A549 (cell line): ENCODE results near the gene MAGI2. TPM values are rescaled to one million over a fixed set of nuclear protein-coding genes. Genes with fewer than 3 reads are reported as not detected.

Source experiments
- ATAC-seq, 2 experiments: fragments of 200-7000 bp in 1 of 2; fragments of >200 bp in 1 of 2; cut with Nextera tagmentation in 1 of 2; cut with Tn5 transposase in 1 of 2; 3 replicates each; pipeline versions ENCODE4 v1.8.0 to v1.9.1; 2018 to 2020; ENCODE audit warnings: mild to moderate bottlenecking in 1 of 2, moderate library complexity in 1 of 2
- CTCF ChIA-PET: fragments of 300-600 bp; sonication (Branson Sonifier 250); formaldehyde crosslinking; extraction: SDS; loops from one replicate; lab custom pipeline; 2021; ENCODE audit warnings: antibody characterized with exemption, inconsistent platforms; lab: Yijun Ruan, JAX
- POLR2A ChIA-PET: fragments of 350-600 bp; formaldehyde crosslinking; extraction: SDS; loops from one replicate; lab custom pipeline; 2021; ENCODE audit warnings: antibody characterized with exemption, inconsistent platforms; lab: Yijun Ruan, JAX
- DNase-seq, 2 experiments: peaks; one replicate each; pipeline versions ENCODE4 v3.0.0 to v3.0.0-alpha.2; 2011 to 2016; ENCODE audit warnings: low read depth in 1 of 2, low spot score in 1 of 2
- FAIRE-seq: peaks from 2 replicates; lab custom pipeline; 2011; peaks lifted over from hg19 to GRCh38; lab: Jason Lieb, UNC
- H3K27ac ChIP-seq, 2 experiments: fragments of >200 bp; sonication (Bioruptor Twin); formaldehyde crosslinking; 3 replicates each; pipeline ENCODE4 v1.5.1; 2016 to 2017
- H3K4me1 ChIP-seq: fragments of >200 bp; sonication (Bioruptor Twin); formaldehyde crosslinking; 3 replicates; pipeline ENCODE4 v1.6.1; 2016
- H3K4me2 ChIP-seq: fragments of >200 bp; sonication (Bioruptor Twin); formaldehyde crosslinking; 3 replicates; pipeline ENCODE4 v1.6.1; 2016
- H3K4me3 ChIP-seq: fragments of >200 bp; sonication (Bioruptor Twin); formaldehyde crosslinking; 3 replicates; pipeline ENCODE4 v1.5.1; 2016
- H3K9me3 ChIP-seq: fragments of >200 bp; sonication (Bioruptor Twin); formaldehyde crosslinking; 3 replicates; pipeline ENCODE4 v1.6.1; 2016
- CBX2 ChIP-seq: fragments of 200-600 bp; sonication (generic); IDR thresholded peaks from 2 replicates; pipeline ENCODE4 v1.6.1; 2016; ENCODE audit warnings: low read depth, mild to moderate bottlenecking, borderline replicate concordance
- CEBPB ChIP-seq, 2 experiments: fragments of >200 bp in 1 of 2; sonication (Bioruptor Twin) in 1 of 2; formaldehyde crosslinking in 1 of 2; IDR thresholded peaks; 2 replicates each; pipeline ENCODE4 v1.6.1; 2012 to 2016
- CHD4 ChIP-seq: fragments of 200-600 bp; sonication (generic); IDR thresholded peaks from 2 replicates; pipeline ENCODE4 v1.6.1; 2016; ENCODE audit warnings: antibody characterized with exemption, mild to moderate bottlenecking, borderline replicate concordance
- EHF ChIP-seq: fragments of 250-450 bp; sonication (Bioruptor Pico); IDR thresholded peaks from 2 replicates; pipeline ENCODE4 v1.5.0; 2020; ENCODE audit warnings: mild to moderate bottlenecking
- EHMT2 ChIP-seq: fragments of 200-600 bp; sonication (generic); IDR thresholded peaks from 2 replicates; pipeline ENCODE4 v1.6.1; 2016; ENCODE audit warnings: antibody characterized with exemption, low read depth, mild to moderate bottlenecking, moderate library complexity
- ESRRA ChIP-seq: fragments of 150-350 bp; IDR thresholded peaks from 2 replicates; pipeline ENCODE4 v1.6.1; 2014; ENCODE audit warnings: mild to moderate bottlenecking, low read length, borderline replicate concordance
- FOSL2 ChIP-seq, 2 experiments: fragments of 450-650 bp in 1 of 2; fragments of >200 bp in 1 of 2; sonication (Bioruptor Twin) in 1 of 2; formaldehyde crosslinking; IDR thresholded peaks; 2 replicates each; pipeline versions ENCODE4 v1.5.0 to v1.6.1; 2016 to 2020; ENCODE audit warnings: mild to moderate bottlenecking in 1 of 2, moderate library complexity in 1 of 2
- FOXS1 ChIP-seq: fragments of 250-450 bp; sonication (Bioruptor Pico); IDR thresholded peaks from 2 replicates; pipeline ENCODE4 v1.5.0; 2020; ENCODE audit warnings: mild to moderate bottlenecking, moderate library complexity
- HEYL ChIP-seq: fragments of 250-450 bp; sonication (Bioruptor Pico); IDR thresholded peaks from 2 replicates; pipeline ENCODE4 v1.8.0; 2021; ENCODE audit warnings: mild to moderate bottlenecking, moderate library complexity
- HOXB5 ChIP-seq: fragments of 250-450 bp; sonication (Bioruptor Pico); IDR thresholded peaks from 2 replicates; pipeline ENCODE4 v1.5.0; 2020; ENCODE audit warnings: mild to moderate bottlenecking, moderate library complexity
- JUN ChIP-seq, 2 experiments: fragments of >200 bp; sonication (Bioruptor Twin); formaldehyde crosslinking; IDR thresholded peaks; 2 replicates in 1 of 2; 3 replicates in 1 of 2; pipeline ENCODE4 v1.6.1; 2016 to 2017
- MYC ChIP-seq: IDR thresholded peaks from 2 replicates; pipeline ENCODE4 v1.6.1; 2012; ENCODE audit warnings: mild to moderate bottlenecking, inconsistent platforms, low read length, improper control_type of control experiment, borderline replicate concordance
- RAD21 ChIP-seq, 2 experiments: fragments of >200 bp in 1 of 2; sonication (Bioruptor Twin) in 1 of 2; formaldehyde crosslinking in 1 of 2; IDR thresholded peaks in 1 of 2; conservative IDR thresholded peaks in 1 of 2; 2 replicates in 1 of 2; 3 replicates in 1 of 2; pipeline ENCODE4 v1.6.1; 2012 to 2018; ENCODE audit warnings: inconsistent platforms in 1 of 2
- RFX5 ChIP-seq: fragments of 450-650 bp; IDR thresholded peaks from 2 replicates; pipeline ENCODE4 v1.7.1; 2014; ENCODE audit warnings: antibody characterized with exemption, mild to moderate bottlenecking, moderate library complexity
- SMC3 ChIP-seq: fragments of >200 bp; sonication (Bioruptor Twin); formaldehyde crosslinking; IDR thresholded peaks from 3 replicates; pipeline ENCODE4 v1.6.1; 2018; ENCODE audit warnings: inconsistent platforms
- SREBF2 ChIP-seq: fragments of 450-650 bp; IDR thresholded peaks from 2 replicates; pipeline ENCODE4 v1.6.1; 2014; ENCODE audit warnings: mild to moderate bottlenecking, moderate library complexity
- TFCP2L1 ChIP-seq: fragments of 250-450 bp; sonication (Bioruptor Pico); IDR thresholded peaks from 2 replicates; pipeline ENCODE4 v1.5.0; 2021; ENCODE audit warnings: mild to moderate bottlenecking
- TP53 ChIP-seq: fragments of 250-450 bp; sonication (Bioruptor Pico); IDR thresholded peaks from 2 replicates; pipeline ENCODE4 v1.5.0; 2021; ENCODE audit warnings: mild to moderate bottlenecking, moderate library complexity
- ZC3H11A ChIP-seq: fragments of 450-650 bp; IDR thresholded peaks from 2 replicates; pipeline ENCODE4 v1.6.1; 2014; ENCODE audit warnings: antibody characterized with exemption, mild to moderate bottlenecking
- ZFP36 ChIP-seq: fragments of 450-650 bp; IDR thresholded peaks from 2 replicates; pipeline ENCODE4 v1.6.1; 2014; ENCODE audit warnings: borderline replicate concordance; ENCODE audit not compliant: partially characterized antibody
- ZNF302 ChIP-seq: fragments of 250-450 bp; sonication (Bioruptor Pico); IDR thresholded peaks from 2 replicates; pipeline ENCODE4 v1.9.0; 2021; ENCODE audit warnings: inconsistent platforms, mild to moderate bottlenecking, moderate library complexity
- ZSCAN20 ChIP-seq: fragments of 250-450 bp; sonication (Bioruptor Pico); IDR thresholded peaks from 2 replicates; pipeline ENCODE4 v1.8.0; 2022; ENCODE audit warnings: mild to moderate bottlenecking, moderate library complexity
- WGBS: methylation state at CpG from one replicate; pipeline ENCODE4 v1.1.6; 2017; ENCODE audit errors: missing lambda C conversion rate; 5-methylcytosine and 5-hydroxymethylcytosine counted together
- polyA plus RNA-seq, 4 experiments: library from polyadenylated mRNA; depleted of rRNA in 3 of 4; stranded (reverse); fragments of >200 nt; fragmentation: RNase III in 1 of 4; extraction: RNeasy Plus Mini Kit Qiagen cat#74134 plus additional on column Dnase treatment in 1 of 4; gene quantifications; 2 replicates in 3 of 4; 3 replicates in 1 of 4; pipeline ENCODE4 v1.2.3, GENCODE V29; 2011 to 2017
- TF ChIP-seq, protein P1 (sequence below): IDR thresholded peaks from 2 replicates; pipeline ENCODE4 v1.6.1; 2012
- TF ChIP-seq, protein P2 (sequence below): fragments of >200 bp; sonication (Bioruptor Twin); formaldehyde crosslinking; IDR thresholded peaks from 3 replicates; pipeline ENCODE4 v1.5.1; 2016
- TF ChIP-seq, protein P3 (sequence below): IDR thresholded peaks from 2 replicates; pipeline ENCODE4 v1.6.1; 2012; ENCODE audit warnings: low read depth, borderline replicate concordance
- TF ChIP-seq, protein P4 (sequence below): fragments of >200 bp; sonication (Bioruptor Twin); formaldehyde crosslinking; IDR thresholded peaks from 3 replicates; pipeline ENCODE4 v1.6.1; 2016

The MAGI2 gene
- polyA plus RNA-seq, 2 of the 4 experiments (the other 2 are of a cell fraction) = 0.48 to 0.81 TPM

DNA sequence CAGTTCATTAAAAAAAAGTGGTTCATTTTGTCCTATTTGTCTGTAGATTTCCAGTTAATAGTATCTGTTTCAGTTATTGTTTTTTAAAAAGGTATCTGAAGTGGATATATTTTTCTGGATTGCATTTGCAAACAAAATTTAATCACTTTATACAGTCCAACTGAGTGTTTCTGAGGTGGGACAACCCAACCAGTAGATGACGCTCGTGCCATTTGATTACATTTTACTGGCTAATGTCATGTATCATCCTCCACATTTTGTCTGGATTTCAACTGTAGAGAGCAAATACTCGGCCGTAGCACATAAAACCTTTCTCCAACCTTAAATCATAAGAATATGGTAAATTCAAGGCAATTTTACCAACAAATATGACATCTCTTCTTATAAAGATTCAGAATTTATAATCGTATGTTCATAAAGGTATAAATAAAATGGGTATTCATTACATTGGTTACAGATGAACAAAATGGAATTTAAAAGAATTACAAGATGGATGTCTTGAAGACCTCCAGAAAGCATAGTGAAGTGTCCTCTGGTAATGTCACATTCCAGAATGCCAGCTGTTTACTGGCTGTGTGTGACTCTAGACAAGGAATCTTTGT is 865.9 kb downstream of the MAGI2 start:
- FAIRE-seq (no peak), DNase-seq (peak; percentile 4 to 41), ATAC-seq (peak; percentile 54 to 70; a peak in 2 of 6 replicates)
- Histone ChIP-seq H3K9me3 (no peaks in the 10 kb centered on the region), H3K27ac (no peak overlapping the region), H3K4me3 (no peak overlapping the region), H3K4me1 (no peaks in the 10 kb centered on the region), H3K4me2 (no peak overlapping the region)
- 9% methylated on average over 5 of the region's 5 CpGs for WGBS
- ChIA-PET CTCF (interaction anchor here (0.8 to 1.2 kb wide), 3 partner anchors 30 to 684 kb away, joined by 3 to 4 read pairs (median 3); no protein-coding TSS in a partner anchor), POLR2A (no interaction called here)
- no peak for TF ChIP-seq JUN (IDR thresholded peaks at IDR 0.05)
- TF ChIP-seq HOXB5 (CRISPR knock-in tag) = no peak
- TF ChIP-seq, protein P1, sequence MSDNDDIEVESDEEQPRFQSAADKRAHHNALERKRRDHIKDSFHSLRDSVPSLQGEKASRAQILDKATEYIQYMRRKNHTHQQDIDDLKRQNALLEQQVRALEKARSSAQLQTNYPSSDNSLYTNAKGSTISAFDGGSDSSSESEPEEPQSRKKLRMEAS = no peak
- peak; percentile 65 to 68 for TF ChIP-seq RAD21 (conservative IDR thresholded peaks at IDR 0.05 in 1 of 2, IDR thresholded peaks at IDR 0.05 in 1 of 2)
- no peak for TF ChIP-seq FOXS1
- peak; percentile 47; the same call in 2 of the 3 replicates for TF ChIP-seq SMC3
- TF ChIP-seq ZC3H11A = no peak
- no peak for TF ChIP-seq RFX5
- TF ChIP-seq ESRRA = no peak
- no peak for TF ChIP-seq MYC
- TF ChIP-seq CHD4 = no peak
- no peak for TF ChIP-seq ZNF302
- TF ChIP-seq CBX2 = no peak
- TF ChIP-seq TP53 (CRISPR knock-in tag) = no peak
- TF ChIP-seq FOSL2 (IDR thresholded peaks at IDR 0.05) = no peak
- no peak for TF ChIP-seq FOSL2 (CRISPR knock-in tag; IDR thresholded peaks at IDR 0.05)
- no peak for TF ChIP-seq EHMT2
- TF ChIP-seq ZFP36 = no peak
- no peak for TF ChIP-seq SREBF2
- no peak for TF ChIP-seq ZSCAN20 (CRISPR knock-in tag)
- TF ChIP-seq, protein P2, sequence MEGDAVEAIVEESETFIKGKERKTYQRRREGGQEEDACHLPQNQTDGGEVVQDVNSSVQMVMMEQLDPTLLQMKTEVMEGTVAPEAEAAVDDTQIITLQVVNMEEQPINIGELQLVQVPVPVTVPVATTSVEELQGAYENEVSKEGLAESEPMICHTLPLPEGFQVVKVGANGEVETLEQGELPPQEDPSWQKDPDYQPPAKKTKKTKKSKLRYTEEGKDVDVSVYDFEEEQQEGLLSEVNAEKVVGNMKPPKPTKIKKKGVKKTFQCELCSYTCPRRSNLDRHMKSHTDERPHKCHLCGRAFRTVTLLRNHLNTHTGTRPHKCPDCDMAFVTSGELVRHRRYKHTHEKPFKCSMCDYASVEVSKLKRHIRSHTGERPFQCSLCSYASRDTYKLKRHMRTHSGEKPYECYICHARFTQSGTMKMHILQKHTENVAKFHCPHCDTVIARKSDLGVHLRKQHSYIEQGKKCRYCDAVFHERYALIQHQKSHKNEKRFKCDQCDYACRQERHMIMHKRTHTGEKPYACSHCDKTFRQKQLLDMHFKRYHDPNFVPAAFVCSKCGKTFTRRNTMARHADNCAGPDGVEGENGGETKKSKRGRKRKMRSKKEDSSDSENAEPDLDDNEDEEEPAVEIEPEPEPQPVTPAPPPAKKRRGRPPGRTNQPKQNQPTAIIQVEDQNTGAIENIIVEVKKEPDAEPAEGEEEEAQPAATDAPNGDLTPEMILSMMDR = peak; percentile 49
- TF ChIP-seq, protein P3, sequence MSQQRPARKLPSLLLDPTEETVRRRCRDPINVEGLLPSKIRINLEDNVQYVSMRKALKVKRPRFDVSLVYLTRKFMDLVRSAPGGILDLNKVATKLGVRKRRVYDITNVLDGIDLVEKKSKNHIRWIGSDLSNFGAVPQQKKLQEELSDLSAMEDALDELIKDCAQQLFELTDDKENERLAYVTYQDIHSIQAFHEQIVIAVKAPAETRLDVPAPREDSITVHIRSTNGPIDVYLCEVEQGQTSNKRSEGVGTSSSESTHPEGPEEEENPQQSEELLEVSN = no peak
- no peak for TF ChIP-seq HEYL
- TF ChIP-seq EHF (CRISPR knock-in tag) = no peak
- no peak for TF ChIP-seq TFCP2L1 (CRISPR knock-in tag)
- TF ChIP-seq, protein P4, sequence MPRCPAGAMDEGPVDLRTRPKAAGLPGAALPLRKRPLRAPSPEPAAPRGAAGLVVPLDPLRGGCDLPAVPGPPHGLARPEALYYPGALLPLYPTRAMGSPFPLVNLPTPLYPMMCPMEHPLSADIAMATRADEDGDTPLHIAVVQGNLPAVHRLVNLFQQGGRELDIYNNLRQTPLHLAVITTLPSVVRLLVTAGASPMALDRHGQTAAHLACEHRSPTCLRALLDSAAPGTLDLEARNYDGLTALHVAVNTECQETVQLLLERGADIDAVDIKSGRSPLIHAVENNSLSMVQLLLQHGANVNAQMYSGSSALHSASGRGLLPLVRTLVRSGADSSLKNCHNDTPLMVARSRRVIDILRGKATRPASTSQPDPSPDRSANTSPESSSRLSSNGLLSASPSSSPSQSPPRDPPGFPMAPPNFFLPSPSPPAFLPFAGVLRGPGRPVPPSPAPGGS = no peak

DNA sequence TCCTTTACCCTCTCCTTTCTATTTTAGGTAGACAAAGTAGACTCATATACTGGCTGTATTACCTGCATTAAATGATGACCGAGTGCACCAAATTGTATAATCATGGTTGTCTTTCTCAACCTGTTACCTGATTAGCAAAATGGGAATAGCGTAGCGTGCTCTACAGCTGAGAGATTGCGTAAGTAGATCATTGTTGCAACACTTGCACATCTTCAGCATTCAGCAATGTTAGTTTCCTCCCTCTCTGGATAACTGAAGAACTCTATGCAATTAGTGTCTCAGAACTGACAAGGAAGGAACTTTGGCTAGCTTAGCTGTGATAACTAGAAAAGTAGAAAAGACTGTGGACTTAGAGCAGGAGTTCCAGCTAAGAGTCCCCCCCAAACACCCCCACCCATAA is 867.5 kb downstream of the MAGI2 start:
- Histone ChIP-seq H3K9me3 (no peaks in the 10 kb centered on the region), H3K4me3 (no peak overlapping the region), H3K27ac (no peak overlapping the region), H3K4me1 (no peaks in the 10 kb centered on the region), H3K4me2 (no peak overlapping the region)
- 38% methylated on average over 4 of the region's 4 CpGs for WGBS
- FAIRE-seq = no peak
- TF ChIP-seq SREBF2 = no peak
- TF ChIP-seq CEBPB (IDR thresholded peaks at IDR 0.05) = peak in 1 of 2 experiments; percentile 22; a peak in 1 of 4 replicates
- ChIA-PET CTCF (no interaction called here), POLR2A (no interaction called here)
- no peak for ATAC-seq
- no peak for DNase-seq
